Bronchial epithelial cell (primary cell): ENCODE results near the gene ASIC4. TPM values are rescaled to one million over a fixed set of nuclear protein-coding genes. Genes with fewer than 3 reads are reported as not detected.

Experiments
- DNase-seq: peaks from one replicate; pipeline ENCODE4 v3.0.0-alpha.2; 2010; ENCODE audit warnings: low read depth
- FAIRE-seq: peaks from 2 replicates; lab custom pipeline; 2011; peaks lifted over from hg19 to GRCh38; lab: Jason Lieb, UNC
- H3K27me3 ChIP-seq: 2 replicates; pipeline ENCODE4 v1.5.1; 2011; ENCODE audit warnings: low read length; ENCODE audit not compliant: control insufficient read depth, insufficient read depth
- H3K36me3 ChIP-seq: 2 replicates; pipeline ENCODE4 v1.5.1; 2011; ENCODE audit warnings: low read length; ENCODE audit not compliant: control insufficient read depth, insufficient read depth
- H3K4me3 ChIP-seq: 2 replicates; pipeline ENCODE4 v1.5.1; 2011; ENCODE audit warnings: mild to moderate bottlenecking, low read depth, low read length, control low read depth
- total RNA-seq: library from RNA; depleted of rRNA; stranded (reverse); fragments of >200 nt; gene quantifications from 2 replicates; pipeline ENCODE4 v1.2.1, GENCODE V29; 2014
- TF ChIP-seq, protein P1 (sequence below): IDR thresholded peaks from 2 replicates; pipeline ENCODE4 v1.5.1; 2011; ENCODE audit warnings: mild to moderate bottlenecking, moderate library complexity, low read length, control low read depth, inconsistent platforms; ENCODE audit not compliant: insufficient read depth, severe bottlenecking

ASIC4 gene
- total RNA-seq, 1 donor from 2014 or later: 0.53 TPM

DNA sequence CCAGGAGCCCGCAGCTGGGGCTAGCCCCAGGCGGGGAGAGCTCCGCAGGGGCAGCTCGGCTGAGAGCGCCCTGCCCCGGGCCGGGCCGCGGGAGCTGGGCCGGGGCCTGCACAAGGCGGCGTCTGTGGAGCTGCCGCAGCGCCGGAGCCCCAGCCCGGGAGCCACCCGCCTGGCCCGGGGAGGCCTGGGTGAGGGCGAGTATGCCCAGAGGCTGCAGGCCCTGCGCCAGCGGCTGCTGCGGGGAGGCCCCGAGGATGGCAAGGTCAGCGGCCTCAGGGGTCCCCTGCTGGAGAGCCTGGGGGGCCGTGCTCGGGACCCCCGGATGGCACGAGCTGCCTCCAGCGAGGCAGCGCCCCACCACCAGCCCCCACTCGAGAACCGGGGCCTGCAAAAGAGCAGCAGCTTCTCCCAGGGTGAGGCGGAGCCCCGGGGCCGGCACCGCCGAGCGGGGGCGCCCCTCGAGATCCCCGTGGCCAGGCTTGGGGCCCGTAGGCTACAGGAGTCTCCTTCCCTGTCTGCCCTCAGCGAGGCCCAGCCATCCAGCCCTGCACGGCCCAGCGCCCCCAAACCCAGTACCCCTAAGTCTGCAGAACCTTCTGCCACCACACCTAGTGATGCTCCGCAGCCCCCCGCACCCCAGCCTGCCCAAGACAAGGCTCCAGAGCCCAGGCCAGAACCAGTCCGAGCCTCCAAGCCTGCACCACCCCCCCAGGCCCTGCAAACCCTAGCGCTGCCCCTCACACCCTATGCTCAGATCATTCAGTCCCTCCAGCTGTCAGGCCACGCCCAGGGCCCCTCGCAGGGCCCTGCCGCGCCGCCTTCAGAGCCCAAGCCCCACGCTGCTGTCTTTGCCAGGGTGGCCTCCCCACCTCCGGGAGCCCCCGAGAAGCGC lies 30.6 kb upstream of the ASIC4 start:
- no peaks in the 10 kb centered on the region for H3K36me3 ChIP-seq
- H3K27me3 ChIP-seq: peaks cover 33% of the 10 kb centered on the region
- FAIRE-seq: no peak
- DNase-seq: no peak
- TF ChIP-seq, protein P1, sequence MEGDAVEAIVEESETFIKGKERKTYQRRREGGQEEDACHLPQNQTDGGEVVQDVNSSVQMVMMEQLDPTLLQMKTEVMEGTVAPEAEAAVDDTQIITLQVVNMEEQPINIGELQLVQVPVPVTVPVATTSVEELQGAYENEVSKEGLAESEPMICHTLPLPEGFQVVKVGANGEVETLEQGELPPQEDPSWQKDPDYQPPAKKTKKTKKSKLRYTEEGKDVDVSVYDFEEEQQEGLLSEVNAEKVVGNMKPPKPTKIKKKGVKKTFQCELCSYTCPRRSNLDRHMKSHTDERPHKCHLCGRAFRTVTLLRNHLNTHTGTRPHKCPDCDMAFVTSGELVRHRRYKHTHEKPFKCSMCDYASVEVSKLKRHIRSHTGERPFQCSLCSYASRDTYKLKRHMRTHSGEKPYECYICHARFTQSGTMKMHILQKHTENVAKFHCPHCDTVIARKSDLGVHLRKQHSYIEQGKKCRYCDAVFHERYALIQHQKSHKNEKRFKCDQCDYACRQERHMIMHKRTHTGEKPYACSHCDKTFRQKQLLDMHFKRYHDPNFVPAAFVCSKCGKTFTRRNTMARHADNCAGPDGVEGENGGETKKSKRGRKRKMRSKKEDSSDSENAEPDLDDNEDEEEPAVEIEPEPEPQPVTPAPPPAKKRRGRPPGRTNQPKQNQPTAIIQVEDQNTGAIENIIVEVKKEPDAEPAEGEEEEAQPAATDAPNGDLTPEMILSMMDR: no peak
- H3K4me3 ChIP-seq: no peak overlapping the region

DNA sequence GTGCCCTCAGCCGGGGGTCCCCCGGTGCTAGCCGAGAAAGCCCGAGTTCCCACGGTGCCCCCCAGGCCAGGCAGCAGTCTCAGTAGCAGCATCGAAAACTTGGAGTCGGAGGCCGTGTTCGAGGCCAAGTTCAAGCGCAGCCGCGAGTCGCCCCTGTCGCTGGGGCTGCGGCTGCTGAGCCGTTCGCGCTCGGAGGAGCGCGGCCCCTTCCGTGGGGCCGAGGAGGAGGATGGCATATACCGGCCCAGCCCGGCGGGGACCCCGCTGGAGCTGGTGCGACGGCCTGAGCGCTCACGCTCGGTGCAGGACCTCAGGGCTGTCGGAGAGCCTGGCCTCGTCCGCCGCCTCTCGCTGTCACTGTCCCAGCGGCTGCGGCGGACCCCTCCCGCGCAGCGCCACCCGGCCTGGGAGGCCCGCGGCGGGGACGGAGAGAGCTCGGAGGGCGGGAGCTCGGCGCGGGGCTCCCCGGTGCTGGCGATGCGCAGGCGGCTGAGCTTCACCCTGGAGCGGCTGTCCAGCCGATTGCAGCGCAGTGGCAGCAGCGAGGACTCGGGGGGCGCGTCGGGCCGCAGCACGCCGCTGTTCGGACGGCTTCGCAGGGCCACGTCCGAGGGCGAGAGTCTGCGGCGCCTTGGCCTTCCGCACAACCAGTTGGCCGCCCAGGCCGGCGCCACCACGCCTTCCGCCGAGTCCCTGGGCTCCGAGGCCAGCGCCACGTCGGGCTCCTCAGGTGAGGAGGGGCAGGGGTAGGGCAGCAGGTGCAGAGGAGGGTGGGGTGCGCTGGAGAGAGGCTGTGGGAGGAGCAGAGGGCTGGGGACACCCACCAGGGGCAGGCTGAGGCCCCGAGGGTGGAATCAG lies 29.7 kb upstream of the ASIC4 start:
- TF ChIP-seq, protein P1: no peak
- peaks cover 33% of the 10 kb centered on the region for H3K27me3 ChIP-seq
- no peak for DNase-seq
- H3K4me3 ChIP-seq: no peak overlapping the region
- H3K36me3 ChIP-seq: no peaks in the 10 kb centered on the region
- no peak for FAIRE-seq

DNA sequence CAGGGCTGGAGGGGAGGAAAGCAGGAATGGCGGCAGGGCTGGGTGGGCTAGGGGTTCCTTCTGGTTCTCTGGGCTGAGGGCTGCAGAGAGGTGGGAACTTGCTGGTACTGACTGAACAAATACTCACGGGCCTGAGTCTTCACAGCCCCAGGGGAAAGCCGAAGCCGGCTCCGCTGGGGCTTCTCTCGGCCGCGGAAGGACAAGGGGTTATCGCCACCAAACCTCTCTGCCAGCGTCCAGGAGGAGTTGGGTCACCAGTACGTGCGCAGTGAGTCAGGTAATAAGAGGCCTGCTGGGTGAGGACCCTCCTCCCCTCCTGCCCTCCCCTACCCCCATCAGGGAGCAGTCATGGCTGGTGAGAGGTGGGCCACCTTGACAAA lies 29.1 kb upstream of the ASIC4 start:
- FAIRE-seq (no peak), DNase-seq (no peak)
- TF ChIP-seq, protein P1: no peak
- H3K27me3 ChIP-seq: peaks cover 33% of the 10 kb centered on the region
- H3K36me3 ChIP-seq: no peaks in the 10 kb centered on the region
- H3K4me3 ChIP-seq: no peak overlapping the region

DNA sequence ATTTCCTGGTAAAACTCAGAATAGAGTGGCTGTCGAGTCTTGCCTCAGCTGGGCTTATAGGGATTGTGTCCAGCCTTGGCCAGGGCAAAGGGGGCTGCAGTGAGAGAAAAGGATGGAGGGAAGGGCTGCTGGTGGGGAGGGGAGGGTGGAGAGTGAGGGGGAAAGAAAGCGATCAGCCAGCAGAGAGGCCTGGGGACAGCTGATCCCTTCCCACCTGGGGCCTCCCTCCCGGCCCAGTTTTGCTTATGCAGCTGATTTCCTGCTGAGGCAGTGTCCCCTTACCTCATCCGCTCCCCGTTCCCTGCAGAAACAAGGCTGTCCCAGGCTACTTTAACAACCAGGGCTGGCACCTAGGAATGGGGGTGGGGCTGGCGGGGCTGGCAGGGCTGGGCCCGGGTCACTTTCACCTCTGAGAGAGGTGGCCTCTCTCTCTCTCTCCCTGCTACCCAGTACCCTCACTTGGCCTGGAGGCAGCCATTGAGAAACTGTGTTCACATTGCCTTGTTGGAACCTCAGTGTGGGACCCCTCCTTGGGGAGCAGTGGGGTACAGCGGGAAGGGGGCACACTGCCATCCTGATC lies 27.8 kb upstream of the ASIC4 start:
- no peak for FAIRE-seq
- Histone ChIP-seq H3K4me3 (no peak overlapping the region), H3K36me3 (no peaks in the 10 kb centered on the region), H3K27me3 (peaks cover 33% of the 10 kb centered on the region)
- no peak for DNase-seq
- TF ChIP-seq, protein P1: no peak

DNA sequence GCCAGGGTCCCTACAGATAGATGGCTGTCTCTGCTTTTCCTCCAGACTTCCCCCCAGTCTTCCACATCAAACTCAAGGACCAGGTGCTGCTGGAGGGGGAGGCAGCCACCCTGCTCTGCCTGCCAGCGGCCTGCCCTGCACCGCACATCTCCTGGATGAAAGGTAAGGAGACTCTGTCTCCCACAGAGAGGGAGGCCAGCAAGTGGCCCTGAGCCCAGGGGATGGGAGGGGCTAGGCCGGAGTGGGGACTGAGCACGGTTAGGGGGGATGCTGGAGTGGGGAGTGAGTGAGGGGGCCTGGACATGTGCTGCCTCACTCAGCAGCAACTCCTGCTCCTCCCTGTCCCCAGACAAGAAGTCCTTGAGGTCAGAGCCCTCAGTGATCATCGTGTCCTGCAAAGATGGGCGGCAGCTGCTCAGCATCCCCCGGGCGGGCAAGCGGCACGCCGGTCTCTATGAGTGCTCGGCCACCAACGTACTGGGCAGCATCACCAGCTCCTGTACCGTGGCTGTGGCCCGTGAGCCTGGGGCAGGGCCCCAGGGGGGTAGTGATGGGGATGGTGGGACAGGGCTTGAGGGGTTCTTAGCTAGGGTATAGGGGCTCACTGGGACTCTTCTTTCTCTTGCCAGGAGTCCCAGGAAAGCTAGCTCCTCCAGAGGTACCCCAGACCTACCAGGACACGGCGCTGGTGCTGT lies 26.0 kb upstream of the ASIC4 start:
- Histone ChIP-seq H3K36me3 (no peaks in the 10 kb centered on the region), H3K27me3 (peaks cover 26% of the 10 kb centered on the region), H3K4me3 (no peak overlapping the region)
- FAIRE-seq (no peak), DNase-seq (no peak)
- TF ChIP-seq, protein P1: no peak
